GM12878 (cell line): ENCODE measurements around the gene MEIOB. TPM values are rescaled to one million over a fixed set of nuclear protein-coding genes. Genes with fewer than 3 reads are reported as not detected.
A peak's percentile ranks its signal among the peaks of the same experiment; 100 is the strongest.

Experiments
- ATAC-seq: fragments of 200-7000 bp; cut with Tn5 transposase; 3 replicates; pipeline ENCODE4 v1.9.1; 2020; ENCODE audit warnings: mild to moderate bottlenecking, moderate library complexity
- BruUV-seq: library from RNA; stranded (reverse); fragments of 400-500 nt; replicated peaks from 2 replicates; lab custom pipeline; 2021; lab: Mats Ljungman, UMichigan
- CTCF ChIA-PET: fragments of 300-600 bp; sonication (Branson Sonifier 250); formaldehyde crosslinking; extraction: SDS; loops from one replicate; lab custom pipeline; 2021; ENCODE audit warnings: inconsistent platforms; lab: Yijun Ruan, JAX
- POLR2A ChIA-PET: fragments of 350-600 bp; formaldehyde crosslinking; extraction: SDS; loops from one replicate; lab custom pipeline; 2021; ENCODE audit warnings: inconsistent platforms; lab: Charles Lee
- RAD21 ChIA-PET: fragments of 300-600 bp; sonication (Branson Sonifier 250); formaldehyde crosslinking; loops from one replicate; lab custom pipeline; 2023; ENCODE audit warnings: antibody characterized with exemption; ENCODE audit not compliant: unreplicated experiment; lab: Charles Lee
- SMC1A ChIA-PET: fragments of 300-600 bp; sonication (Branson Sonifier 250); formaldehyde crosslinking; loops from one replicate; lab custom pipeline; 2023; ENCODE audit not compliant: unreplicated experiment, uncharacterized antibody; lab: Charles Lee
- DNase-seq: peaks from one replicate; pipeline ENCODE4 v3.0.0-alpha.2; 2011; ENCODE audit warnings: low read depth, low spot score
- FAIRE-seq: peaks from 3 replicates; lab custom pipeline; 2011; peaks lifted over from hg19 to GRCh38; lab: Jason Lieb, UNC
- H2AFZ ChIP-seq: 2 replicates; pipeline ENCODE4 v1.6.0; 2011; ENCODE audit warnings: low read depth, low read length, control low read depth; ENCODE audit not compliant: control insufficient read depth
- H3K27ac ChIP-seq: 2 replicates; pipeline ENCODE4 v1.5.1; 2011; ENCODE audit warnings: control low read depth; ENCODE audit not compliant: control insufficient read depth, insufficient read depth
- H3K27me3 ChIP-seq, 2 experiments: replicated peaks in 1 of 2; 2 replicates each; pipeline versions ENCODE4 v1.6.0 to v1.6.1; 2011; ENCODE audit warnings: low read length in 1 of 2; ENCODE audit not compliant: control insufficient read depth in 2 of 2, insufficient read depth in 2 of 2
- H3K36me3 ChIP-seq, 2 experiments: 2 replicates each; pipeline ENCODE4 v1.5.1; 2011; ENCODE audit warnings: low read length in 1 of 2; ENCODE audit not compliant: control insufficient read depth in 2 of 2, insufficient read depth in 2 of 2
- H3K4me1 ChIP-seq: 2 replicates; pipeline ENCODE4 v1.6.1; 2011; ENCODE audit warnings: mild to moderate bottlenecking, low read length, moderate library complexity, mixed read lengths; ENCODE audit not compliant: control insufficient read depth, insufficient read depth
- H3K4me2 ChIP-seq: 2 replicates; pipeline ENCODE4 v1.6.0; 2011; ENCODE audit warnings: control low read depth; ENCODE audit not compliant: control insufficient read depth, insufficient read depth
- H3K4me3 ChIP-seq: fragments of 200-600 bp; sonication (generic); 2 replicates; pipeline ENCODE4 v1.5.1; 2016
- H3K79me2 ChIP-seq: 2 replicates; pipeline ENCODE4 v1.6.0; 2011; ENCODE audit warnings: low read length; ENCODE audit not compliant: control insufficient read depth, insufficient read depth
- H3K9ac ChIP-seq: 2 replicates; pipeline ENCODE4 v1.8.0; 2011; ENCODE audit warnings: low read length, control low read depth, mixed read lengths; ENCODE audit not compliant: control insufficient read depth, insufficient read depth
- H3K9me3 ChIP-seq: replicated peaks from 3 replicates; pipeline ENCODE4 v1.5.1; 2011; ENCODE audit warnings: mild to moderate bottlenecking, low read length; ENCODE audit not compliant: control insufficient read depth, insufficient read depth
- H4K20me1 ChIP-seq: 2 replicates; pipeline ENCODE4 v1.6.0; 2011; ENCODE audit not compliant: control insufficient read depth, insufficient read depth
- ATF7 ChIP-seq: fragments of 450-650 bp; IDR thresholded peaks from 2 replicates; pipeline ENCODE4 v1.6.1; 2016; ENCODE audit warnings: low read depth, mild to moderate bottlenecking
- CHD1 ChIP-seq: IDR thresholded peaks from 2 replicates; pipeline ENCODE4 v1.6.1; 2012; ENCODE audit warnings: low read depth, low read length, improper control_type of control experiment
- CHD2 ChIP-seq: IDR thresholded peaks from 2 replicates; pipeline ENCODE4 v1.6.1; 2011; ENCODE audit warnings: low read depth, low read length, improper control_type of control experiment, borderline replicate concordance
- E2F4 ChIP-seq: IDR thresholded peaks from 2 replicates; pipeline ENCODE4 v1.6.1; 2012; ENCODE audit warnings: low read depth, low read length, improper control_type of control experiment
- EP300 ChIP-seq, 2 experiments: fragments of 150-350 bp in 1 of 2; IDR thresholded peaks; 2 replicates each; pipeline ENCODE4 v1.6.1; 2011 to 2012; ENCODE audit warnings: low read depth in 2 of 2, low read length in 2 of 2, borderline replicate concordance in 1 of 2, improper control_type of control experiment in 1 of 2, inconsistent platforms in 1 of 2; ENCODE audit not compliant: control insufficient read depth in 1 of 2
- FOS ChIP-seq: IDR thresholded peaks from 3 replicates; pipeline ENCODE4 v1.6.1; 2011; ENCODE audit warnings: borderline replicate concordance; ENCODE audit not compliant: insufficient read length; ENCODE audit errors: extremely low read depth
- FOXK2 ChIP-seq: fragments of 450-650 bp; IDR thresholded peaks from 2 replicates; pipeline ENCODE4 v1.6.1; 2017; ENCODE audit warnings: mild to moderate bottlenecking, moderate library complexity
- POLR2A ChIP-seq: IDR thresholded peaks from 2 replicates; pipeline ENCODE4 v1.6.1; 2011; ENCODE audit warnings: low read depth, mild to moderate bottlenecking, low read length
- POU2F2 ChIP-seq: IDR thresholded peaks from 3 replicates; pipeline ENCODE4 v1.6.1; 2011; ENCODE audit warnings: low read depth, mild to moderate bottlenecking, low read length, borderline replicate concordance
- REST ChIP-seq: IDR thresholded peaks from 2 replicates; pipeline ENCODE4 v1.6.1; 2012; ENCODE audit warnings: mild to moderate bottlenecking, low read depth, low read length
- SIN3A ChIP-seq: IDR thresholded peaks from 2 replicates; pipeline ENCODE4 v1.6.1; 2012; ENCODE audit warnings: low read depth, low read length, improper control_type of control experiment
- SMAD5 ChIP-seq: IDR thresholded peaks from 2 replicates; pipeline ENCODE4 v1.6.1; 2016; ENCODE audit warnings: antibody characterized with exemption, low read depth
- SP1 ChIP-seq: IDR thresholded peaks from one replicate; pipeline ENCODE4 v1.6.1; 2011; ENCODE audit warnings: low read depth, low read length
- ZNF207 ChIP-seq: fragments of 450-650 bp; IDR thresholded peaks from 2 replicates; pipeline ENCODE4 v1.6.1; 2014; ENCODE audit warnings: antibody characterized with exemption, mild to moderate bottlenecking, borderline replicate concordance
- ZNF24 ChIP-seq: fragments of 450-650 bp; IDR thresholded peaks from 2 replicates; pipeline ENCODE4 v1.6.1; 2017; ENCODE audit warnings: antibody characterized with exemption, mild to moderate bottlenecking
- WGBS: methylation state at CpG from one replicate; pipeline ENCODE4 v1.1.6; 2016; ENCODE audit warnings: low lambda C conversion rate; ENCODE audit not compliant: insufficient replicate concordance, insufficient coverage; ENCODE audit errors: missing lambda C conversion rate; 5-methylcytosine and 5-hydroxymethylcytosine counted together
- in situ Hi-C: fragments of 300-500 bp; cut with MboI; formaldehyde crosslinking; loops from 9 replicates; pipeline ENCODE4 v1.14.3; 2018; ENCODE audit warnings: mixed read lengths
- intact Hi-C: fragments of 100-400 bp; cut with micrococcal nuclease; formaldehyde crosslinking; loops from one replicate; pipeline ENCODE4 v1.14.2; 2022; ENCODE audit not compliant: unreplicated experiment
- polyA plus RNA-seq, 11 experiments: library from polyadenylated mRNA; depleted of rRNA in 4 of 11; unstranded in 6 of 11; stranded (reverse) in 5 of 11; fragments of >200 nt; fragmentation: Nextera tagmentation in 4 of 11; fragmentation: Illumina TruSeq in 1 of 11; extraction: Ambion mirVana in 4 of 11; extraction: Trizol in 1 of 11; gene quantifications; 1 replicate in 1 of 11; 2 replicates in 10 of 11; pipeline versions ENCODE4 v1.2.1 to v1.2.3, GENCODE V29; 2011 to 2016; ENCODE audit warnings: inconsistent platforms in 2 of 11, missing spikeins in 2 of 11, low read depth in 1 of 11
- total RNA-seq, 4 experiments: library from RNA; depleted of rRNA in 3 of 4; stranded (reverse); fragments of >200 nt in 3 of 4; fragmentation: Illumina TruSeq in 1 of 4; extraction: Trizol in 1 of 4; gene quantifications; 2 replicates each; pipeline versions ENCODE4 v1.2.1 to v1.2.3, GENCODE V29; 2013 to 2021

Gene MEIOB
- total and polyA plus RNA-seq, 10 of the 15 experiments (the other 5 are each of a cell fraction or from before 2014, with no cell fraction given): 0.04 to 0.26 (median 0.09) TPM; not detected in 5

GRCh38 chr16:1789643-1790045, 82.3 kb downstream of the MEIOB start:
- in situ Hi-C loops: no loop called here

GRCh38 chr16:1788708-1789100, 83.3 kb downstream of the MEIOB start:
- 86% methylated on average over 19 of the region's 19 CpGs for WGBS
- no peak for ATAC-seq
- H3K27me3 ChIP-seq: no peaks in the 10 kb centered on the region
- H2AFZ ChIP-seq: no peak overlapping the region
- in situ Hi-C loops: no loop called here
- no peaks in the 10 kb centered on the region for H3K4me1 ChIP-seq
- H3K79me2 ChIP-seq: peaks cover 11% of the 10 kb centered on the region
- no peaks in the 10 kb centered on the region for H4K20me1 ChIP-seq
- FAIRE-seq: no peak
- ChIA-PET CTCF (no interaction called here), SMC1A (no interaction called here), RAD21 (no interaction called here), POLR2A (no interaction called here)
- no peak for DNase-seq
- H3K9me3 ChIP-seq: no peaks in the 10 kb centered on the region
- H3K4me2 ChIP-seq: no peak overlapping the region
- intact Hi-C loops: no loop called here
- peaks cover 5 to 12% of the 10 kb centered on the region in 2 experiments; a peak in 3 of 4 replicates for H3K36me3 ChIP-seq
- no peak overlapping the region for H3K4me3 ChIP-seq
- BruUV-seq: no TSS peak
- H3K9ac ChIP-seq: no peak overlapping the region
- H3K27ac ChIP-seq: no peak overlapping the region
- no peak for TF ChIP-seq FOS
- TF ChIP-seq REST: no peak
- no peak for TF ChIP-seq ZNF207
- no peak for TF ChIP-seq ZNF24
- TF ChIP-seq SP1: no peak
- no peak for TF ChIP-seq CHD1
- no peak for TF ChIP-seq FOXK2
- no peak for TF ChIP-seq SMAD5
- no peak for TF ChIP-seq ATF7
- TF ChIP-seq E2F4: no peak
- TF ChIP-seq CHD2: no peak
- TF ChIP-seq POU2F2: no peak
- TF ChIP-seq EP300 (IDR thresholded peaks at IDR 0.05; ENCODE audit: borderline replicate concordance in 1 of 2, control insufficient read depth in 1 of 2, low read depth in 2 of 2, low read length in 2 of 2): no peak
- no peak for TF ChIP-seq SIN3A

More at GRCh38 chr16:1789643-1790045, 82.3 kb downstream of the MEIOB start:
- BruUV-seq: no TSS peak
- no peak overlapping the region for H3K27ac ChIP-seq
- no peak overlapping the region for H3K4me3 ChIP-seq
- H3K27me3 ChIP-seq: no peaks in the 10 kb centered on the region
- no peak for TF ChIP-seq FOXK2
- peak; percentile 11; the same call in 1 of the 2 replicates for TF ChIP-seq POLR2A
- no peak for DNase-seq
- no peak overlapping the region for H3K9ac ChIP-seq
- H3K4me1 ChIP-seq: no peaks in the 10 kb centered on the region
- H3K4me2 ChIP-seq: no peak overlapping the region
- peaks cover 5 to 12% of the 10 kb centered on the region in 2 experiments; a peak in 3 of 4 replicates for H3K36me3 ChIP-seq
- CTCF ChIA-PET: no interaction called here
- H3K79me2 ChIP-seq: peaks cover 5% of the 10 kb centered on the region
- WGBS: 92% methylated on average over 16 of the region's 25 CpGs
- SMC1A ChIA-PET: no interaction called here
- POLR2A ChIA-PET: no interaction called here
- H3K9me3 ChIP-seq: no peaks in the 10 kb centered on the region
- RAD21 ChIA-PET: no interaction called here
- intact Hi-C loops: no loop called here
- H2AFZ ChIP-seq: no peak overlapping the region
- ATAC-seq: no peak
- FAIRE-seq: no peak
- no peaks in the 10 kb centered on the region for H4K20me1 ChIP-seq
